ENCODE data around the gene GSG1L.

The GSG1L gene

DNA sequence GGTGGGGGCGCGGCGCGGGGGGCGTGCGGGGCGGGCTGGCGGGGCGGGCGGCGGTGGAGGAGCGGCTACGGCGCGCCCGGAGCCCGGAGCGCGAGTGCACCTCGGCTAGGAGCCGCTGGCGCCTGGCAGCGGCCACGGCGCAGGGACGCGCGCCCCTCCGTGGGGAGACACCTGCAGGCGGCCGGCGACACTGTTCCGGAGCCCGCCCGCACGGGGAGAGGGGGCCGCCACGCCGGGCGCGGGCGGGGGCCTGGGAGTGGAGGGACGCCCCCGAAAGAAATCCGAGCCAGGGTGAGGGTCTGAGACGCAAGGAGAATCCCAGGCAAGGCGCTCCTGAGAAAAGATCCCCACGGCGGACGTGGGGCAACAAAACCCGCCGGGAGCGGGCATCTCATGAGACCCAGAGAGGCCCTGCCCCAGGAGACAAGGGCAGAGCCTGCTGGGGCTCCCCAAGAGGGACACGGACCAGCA, at the start of gene GSG1L:
Gene GSG1L, minus strand, starts transcription at position 124 of the 471 bp plus-strand sequence. CDS start 290 bp downstream, outside the sequence.
- no peak for DNase-seq (ENCODE audit: low spot score)

DNA sequence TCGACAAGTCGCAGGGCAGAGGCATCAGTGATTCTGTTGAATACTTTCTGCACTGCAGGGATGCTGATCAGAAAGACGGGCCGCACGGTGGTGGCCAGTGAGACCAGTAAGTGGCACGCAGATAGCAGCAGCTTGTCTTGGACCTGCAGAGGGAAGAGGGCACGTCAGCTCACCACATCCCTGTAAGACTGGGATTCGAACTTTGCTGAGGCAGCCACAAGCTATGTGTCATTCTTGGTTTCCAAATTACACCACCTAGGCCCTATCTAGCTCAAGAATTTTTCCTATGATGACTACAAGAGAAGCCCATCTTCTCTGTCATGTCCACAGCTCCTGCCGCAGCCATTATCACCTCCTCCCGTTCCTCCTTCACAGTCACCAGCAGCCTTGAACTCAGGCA, 49.4 kb upstream of the GSG1L start:
- no peak for DNase-seq (ENCODE audit: low spot score)

- no peak for DNase-seq (ENCODE audit: low spot score)
Measured at GRCh38 chr16:28110977-28111376, 47.5 kb upstream of the GSG1L start.

- DNase-seq (ENCODE audit: low spot score), result no peak
Measured at GRCh38 chr16:28110479-28110878, 47.0 kb upstream of the GSG1L start.

- DNase-seq (ENCODE audit: low spot score), result no peak
Measured at GRCh38 chr16:28110074-28110473, 46.6 kb upstream of the GSG1L start.

DNA sequence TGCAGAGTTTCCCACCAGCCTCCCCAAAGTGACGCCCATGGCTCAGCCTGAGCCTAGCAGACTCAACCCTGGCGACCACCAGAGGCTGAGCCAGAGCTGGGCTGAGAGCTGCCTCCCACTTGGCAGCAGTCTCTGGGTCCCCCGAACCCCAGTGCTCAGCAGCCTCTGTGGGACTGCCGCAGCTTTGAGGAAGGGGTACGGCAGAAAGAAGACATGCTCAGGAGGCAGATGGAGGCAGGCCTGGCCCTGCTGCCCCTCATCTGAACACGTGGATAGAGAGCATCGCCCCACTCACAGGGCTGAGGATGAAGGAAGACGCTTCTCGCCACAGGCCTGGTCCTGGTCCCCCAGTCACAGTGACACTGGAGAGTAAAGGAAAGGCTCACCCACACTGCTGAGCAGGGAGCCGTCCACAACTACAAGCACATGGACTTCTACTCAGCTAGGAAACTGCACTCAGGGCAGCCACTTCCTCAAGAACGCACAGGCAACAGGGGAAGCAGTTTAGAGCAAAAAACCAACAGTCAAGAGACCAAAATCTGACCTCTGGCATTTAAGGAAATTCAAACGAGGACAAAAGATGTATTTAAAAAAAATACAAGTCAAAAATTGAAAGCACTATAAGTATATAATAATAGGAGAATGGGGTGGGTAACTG, 45.2 kb upstream of the GSG1L start:
- no peak for DNase-seq (ENCODE audit: low spot score)

DNA sequence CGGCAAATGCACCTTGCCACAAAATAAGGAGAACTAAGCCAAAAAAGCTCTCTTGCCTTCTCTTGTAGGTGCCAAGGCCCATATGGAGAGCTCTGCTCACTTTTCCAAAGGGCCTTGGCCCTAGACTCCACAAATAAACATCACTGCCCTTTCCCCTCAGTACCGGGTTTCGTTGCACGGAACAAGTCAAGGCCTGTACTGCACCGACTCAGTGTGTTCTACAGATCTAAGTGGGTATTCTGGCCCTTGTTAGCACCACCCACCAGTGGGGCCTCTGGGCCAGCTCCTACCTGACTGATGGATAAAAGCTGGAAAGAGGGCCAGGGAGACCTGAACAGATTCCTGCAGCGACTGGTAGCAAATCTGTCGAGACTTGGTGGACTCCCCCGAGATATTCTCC, 43.7 kb upstream of the GSG1L start:
- no peak for DNase-seq (ENCODE audit: low spot score)

DNA sequence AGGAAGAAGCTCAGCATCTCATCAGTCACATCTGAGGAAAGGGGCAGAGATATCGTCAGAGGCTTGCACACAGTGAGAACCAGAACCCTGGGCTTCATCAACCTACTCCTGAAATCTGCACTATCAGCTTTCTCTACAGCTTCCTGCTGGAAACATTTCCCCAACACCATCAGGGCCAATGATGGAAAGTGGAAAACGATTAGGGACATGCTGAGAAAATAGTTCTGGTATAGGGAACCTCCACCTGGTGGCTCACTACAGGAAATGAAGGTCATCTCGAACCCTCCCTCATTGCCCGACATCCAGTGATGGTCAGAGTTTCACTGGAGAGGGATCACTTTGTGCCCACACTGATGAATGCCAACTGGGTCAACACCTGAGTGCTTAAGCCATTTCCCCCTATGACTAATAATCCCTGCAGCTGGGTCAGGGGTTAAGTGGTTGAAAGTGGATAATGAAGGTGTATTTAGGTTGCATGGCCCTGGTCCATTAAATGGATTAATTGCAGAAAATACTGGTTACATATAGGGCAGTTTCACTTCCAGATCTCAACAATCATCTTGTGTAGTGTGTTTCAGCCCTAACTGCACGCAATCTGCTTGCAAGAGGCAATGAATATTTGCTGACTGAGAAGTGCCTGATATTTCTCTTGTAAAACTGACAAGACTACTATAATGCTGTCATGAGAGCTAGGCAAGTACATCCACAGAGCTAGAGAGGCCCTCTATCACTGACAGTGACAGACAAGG, 43.1 kb upstream of the GSG1L start:
- DNase-seq (ENCODE audit: low spot score), result no peak

DNA sequence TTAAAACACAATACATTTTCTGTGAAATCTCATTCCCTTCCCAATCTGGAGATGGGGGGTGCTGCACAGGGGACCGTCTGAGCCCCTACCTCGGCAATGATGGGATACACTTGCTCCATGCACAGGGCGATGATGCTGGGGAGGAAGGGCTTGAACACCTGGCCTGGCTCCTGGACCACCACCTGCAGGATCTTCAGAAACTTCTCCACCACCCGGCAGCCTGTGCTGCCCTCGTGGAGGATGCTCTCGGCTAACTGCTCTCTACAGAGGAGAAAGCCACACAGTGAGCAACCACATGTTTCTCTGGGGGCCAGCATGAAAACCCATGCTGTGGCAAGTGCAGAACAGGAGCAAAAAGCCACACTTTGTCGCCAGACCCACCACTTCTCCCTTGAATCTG, 42.4 kb upstream of the GSG1L start:
- DNase-seq (ENCODE audit: low spot score), result no peak

GRCh38 chr16:28105297-28105696, 41.8 kb upstream of the GSG1L start:
- no peak for DNase-seq (ENCODE audit: low spot score)

- no peak for DNase-seq (ENCODE audit: low spot score)
Measured at GRCh38 chr16:28104404-28104803, 40.9 kb upstream of the GSG1L start.

DNA sequence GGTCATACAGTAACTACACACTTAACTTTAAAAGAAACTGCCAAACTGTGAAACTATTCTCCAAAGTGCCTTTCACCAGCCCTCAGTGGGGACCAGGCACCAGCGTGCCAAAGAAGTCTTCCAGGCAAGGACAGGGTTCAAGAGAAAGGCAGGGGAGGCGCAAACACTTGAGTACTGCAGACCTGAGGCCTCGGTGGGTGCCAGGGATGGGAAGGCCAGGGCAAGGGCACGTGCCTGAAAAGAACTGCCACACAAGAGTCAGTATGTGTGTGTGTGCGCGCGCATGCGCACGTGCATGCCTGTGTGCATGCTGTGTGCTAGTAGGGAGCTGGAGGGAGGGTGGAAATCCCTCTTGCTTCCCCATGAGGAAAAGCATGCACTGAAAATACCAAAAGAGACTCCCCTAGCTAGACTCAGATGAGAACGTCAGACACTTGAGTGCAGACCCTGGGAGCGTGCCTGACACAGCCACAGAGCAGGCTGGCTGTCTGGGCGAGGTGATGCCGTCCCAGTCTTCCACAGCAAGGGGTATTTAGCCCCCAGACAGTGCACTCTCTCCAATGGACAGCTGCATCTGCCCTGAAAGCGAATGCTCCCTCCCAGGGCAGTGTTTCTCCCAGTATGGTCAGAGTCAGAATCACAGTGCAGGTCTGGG, 40.1 kb upstream of the GSG1L start:
- no peak for DNase-seq (ENCODE audit: low spot score)

DNA sequence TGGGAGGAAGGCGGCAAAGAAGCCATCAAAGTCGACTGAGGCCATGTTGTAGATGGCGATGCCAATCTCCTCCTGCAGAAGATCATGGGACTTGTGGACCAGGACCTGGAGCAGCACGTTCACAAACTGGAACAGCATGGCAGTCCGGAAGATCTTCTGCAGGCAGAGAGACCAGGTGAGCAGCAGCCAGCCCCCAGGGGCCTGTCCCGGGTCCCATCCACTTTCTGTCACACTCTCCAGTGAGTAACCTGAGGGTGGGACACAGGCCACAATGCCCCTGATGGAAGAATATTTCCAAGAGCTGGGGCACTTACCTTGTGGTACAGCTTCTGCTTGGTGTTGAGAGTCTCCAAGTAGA, 38.0 kb upstream of the GSG1L start:
- DNase-seq (ENCODE audit: low spot score), result no peak

DNA sequence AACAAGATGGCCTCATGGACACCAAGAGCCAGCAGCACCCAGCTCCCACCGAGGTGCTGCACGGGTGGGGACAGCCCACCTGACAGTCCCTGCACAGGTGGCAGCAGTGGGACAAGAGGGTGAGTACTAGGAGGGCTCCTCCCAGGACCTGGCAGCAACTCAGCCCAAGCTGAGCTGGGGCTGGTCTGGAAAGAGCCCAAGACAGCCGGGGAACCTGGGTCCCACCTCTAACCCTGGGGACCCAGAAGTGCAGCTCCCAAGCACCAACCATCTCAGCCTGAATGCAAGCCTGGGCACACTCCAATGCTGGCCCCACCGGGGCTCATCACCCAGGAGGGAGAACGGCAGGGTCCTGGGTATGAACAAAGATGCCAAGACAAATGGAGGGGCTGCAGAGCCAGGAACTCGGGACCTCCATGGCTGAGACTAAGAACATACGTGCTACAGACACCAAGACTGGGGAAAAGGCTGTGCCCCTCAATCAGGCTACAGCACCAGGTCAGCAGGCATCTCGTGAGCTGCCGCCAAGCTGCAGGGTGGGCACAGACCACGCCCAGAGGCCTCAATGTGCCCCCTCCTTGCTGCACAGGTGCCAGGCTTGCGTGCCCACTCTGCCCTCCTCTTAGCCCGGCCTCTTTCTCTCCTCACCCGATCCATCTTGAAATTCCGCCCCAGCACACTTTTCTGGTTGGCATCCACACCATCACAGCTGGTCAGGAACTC, 37.5 kb upstream of the GSG1L start:
- no peak for DNase-seq (ENCODE audit: low spot score)

GRCh38 chr16:28098959-28099945, 35.7 kb upstream of the GSG1L start:
- DNase-seq (ENCODE audit: low spot score), result no peak

- no peak for DNase-seq (ENCODE audit: low spot score)
Measured at GRCh38 chr16:28098171-28098958, 34.9 kb upstream of the GSG1L start.

DNA sequence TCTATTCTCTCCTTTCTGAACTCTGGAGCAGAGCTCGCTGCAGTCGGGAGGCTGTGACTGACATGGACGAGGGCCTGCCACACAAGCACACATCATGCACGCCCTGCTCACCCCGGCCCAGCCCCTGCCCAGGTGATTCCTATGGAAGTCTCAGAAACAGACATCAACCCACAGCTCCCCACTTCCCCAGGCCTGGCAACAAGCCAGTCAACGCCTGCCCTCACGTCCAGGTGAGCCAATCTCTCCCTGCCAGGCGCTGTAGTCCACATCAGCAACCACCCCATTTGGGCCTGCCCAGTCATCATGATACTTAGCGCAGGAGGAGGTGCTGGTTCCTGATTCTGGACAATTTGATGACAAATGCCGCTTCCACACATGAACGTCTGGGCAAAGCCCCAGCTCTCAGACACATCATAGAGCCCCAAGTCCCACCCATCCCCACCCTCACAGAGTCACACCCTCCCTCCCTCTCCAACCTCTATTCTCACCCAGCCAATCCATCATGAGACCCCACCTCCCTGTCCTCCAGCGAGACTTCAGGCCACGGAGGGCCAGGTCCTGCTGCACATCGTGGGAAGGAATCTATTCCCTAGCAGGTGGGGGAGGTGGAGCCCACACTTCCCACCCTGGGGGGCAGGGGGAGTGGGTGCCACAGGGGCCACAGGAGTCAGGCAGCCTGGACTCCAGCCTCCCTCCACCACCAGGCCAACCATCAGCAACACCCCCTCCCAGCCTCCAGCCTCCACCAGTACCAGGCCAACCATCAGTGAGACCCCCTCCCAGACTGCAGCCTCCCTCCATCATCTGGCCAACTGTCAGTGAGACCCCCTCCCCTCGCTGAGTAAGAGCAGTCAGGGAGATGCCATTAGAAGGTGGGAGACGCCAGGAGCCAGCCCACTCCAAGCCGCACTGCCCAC, 33.7 kb upstream of the GSG1L start:
- no peak for DNase-seq (ENCODE audit: low spot score)

DNA sequence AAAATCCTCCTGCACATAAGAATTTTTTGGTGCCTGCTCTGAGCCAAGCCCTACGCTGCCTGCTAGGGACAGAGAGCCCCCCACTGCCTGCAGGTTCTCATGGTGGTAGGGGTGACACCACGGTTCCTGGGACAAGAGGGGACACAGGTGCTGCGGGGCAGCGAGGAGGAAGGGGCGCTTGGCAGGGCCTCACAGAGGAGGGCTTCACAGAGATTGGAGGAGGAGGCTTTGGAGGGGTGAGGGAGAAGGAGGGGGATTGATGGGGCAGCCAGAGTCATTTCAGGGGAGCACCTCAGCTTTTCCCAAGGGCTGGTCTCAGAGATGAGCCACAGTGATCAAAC, 29.8 kb upstream of the GSG1L start:
- DNase-seq (ENCODE audit: low spot score), result no peak

GRCh38 chr16:28092721-28093384, 29.3 kb upstream of the GSG1L start:
- no peak for DNase-seq (ENCODE audit: low spot score)
